Measurements from ENCODE around the gene ATP6V0E2.
"Not testable (repeated sequence)": the region's sequence is repeated elsewhere in the genome, so short reads cannot be mapped to it uniquely, and the experiment has no call there.

ATP6V0E2 gene

GRCh38 chr7:149879271-149879743 is 5.5 kb downstream of the ATP6V0E2 start:
- no peak for DNase-seq (ENCODE audit: low read depth in 2 of 2)

GRCh38 chr7:149879766-149880637 is 6.2 kb downstream of the ATP6V0E2 start:
- DNase-seq (ENCODE audit: low read depth in 2 of 2): no peak

- DNase-seq (ENCODE audit: low read depth in 2 of 2): no peak
These were observed 7.0 kb downstream of the ATP6V0E2 start for GRCh38 chr7:149880638-149881311.

DNA sequence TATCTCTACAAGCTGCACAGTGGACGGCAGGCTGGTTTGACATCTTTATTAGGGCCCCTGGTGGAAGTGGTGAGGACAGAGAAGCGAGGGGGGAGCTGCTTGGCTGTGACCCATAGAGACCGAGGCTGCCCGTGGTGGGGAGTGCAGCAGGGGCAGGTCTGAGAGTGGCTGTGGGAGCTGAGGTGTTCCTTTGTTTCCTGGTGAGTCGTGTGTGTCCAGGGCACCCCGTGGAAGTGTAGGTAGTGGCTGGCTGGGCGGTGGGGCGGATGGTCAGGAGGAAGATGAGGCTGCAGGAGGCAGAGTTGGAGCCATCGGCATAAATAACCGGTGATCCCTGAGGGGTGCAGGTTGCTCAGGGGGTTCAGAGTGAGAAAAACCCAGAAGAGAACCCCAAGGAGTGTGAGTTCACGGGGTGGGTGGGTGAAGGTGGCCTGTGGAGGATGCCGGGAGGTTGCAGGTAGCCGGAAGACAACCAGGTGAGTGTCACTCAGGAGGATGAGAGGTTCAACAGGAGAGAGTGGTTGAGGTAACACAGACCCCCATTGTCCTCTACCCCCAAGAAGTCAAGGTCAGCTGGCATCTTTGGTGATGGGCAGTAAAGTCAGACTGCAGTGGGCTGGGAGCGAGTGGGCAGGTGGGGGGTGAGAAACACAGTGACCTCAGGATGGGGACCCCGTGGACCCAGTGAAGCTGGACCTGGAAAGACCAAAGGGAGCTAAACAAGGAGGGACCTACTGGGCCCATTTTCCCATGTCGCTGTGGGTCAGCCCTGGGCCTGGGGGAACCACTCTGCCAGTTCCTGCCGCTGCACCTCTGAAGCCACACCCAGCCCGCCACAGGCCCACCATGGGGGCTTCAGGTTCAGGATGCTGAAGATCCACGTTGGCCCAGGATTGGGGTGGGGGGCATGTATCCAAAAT is 7.8 kb downstream of the ATP6V0E2 start:
- no peak for DNase-seq (ENCODE audit: low read depth in 2 of 2)

DNA sequence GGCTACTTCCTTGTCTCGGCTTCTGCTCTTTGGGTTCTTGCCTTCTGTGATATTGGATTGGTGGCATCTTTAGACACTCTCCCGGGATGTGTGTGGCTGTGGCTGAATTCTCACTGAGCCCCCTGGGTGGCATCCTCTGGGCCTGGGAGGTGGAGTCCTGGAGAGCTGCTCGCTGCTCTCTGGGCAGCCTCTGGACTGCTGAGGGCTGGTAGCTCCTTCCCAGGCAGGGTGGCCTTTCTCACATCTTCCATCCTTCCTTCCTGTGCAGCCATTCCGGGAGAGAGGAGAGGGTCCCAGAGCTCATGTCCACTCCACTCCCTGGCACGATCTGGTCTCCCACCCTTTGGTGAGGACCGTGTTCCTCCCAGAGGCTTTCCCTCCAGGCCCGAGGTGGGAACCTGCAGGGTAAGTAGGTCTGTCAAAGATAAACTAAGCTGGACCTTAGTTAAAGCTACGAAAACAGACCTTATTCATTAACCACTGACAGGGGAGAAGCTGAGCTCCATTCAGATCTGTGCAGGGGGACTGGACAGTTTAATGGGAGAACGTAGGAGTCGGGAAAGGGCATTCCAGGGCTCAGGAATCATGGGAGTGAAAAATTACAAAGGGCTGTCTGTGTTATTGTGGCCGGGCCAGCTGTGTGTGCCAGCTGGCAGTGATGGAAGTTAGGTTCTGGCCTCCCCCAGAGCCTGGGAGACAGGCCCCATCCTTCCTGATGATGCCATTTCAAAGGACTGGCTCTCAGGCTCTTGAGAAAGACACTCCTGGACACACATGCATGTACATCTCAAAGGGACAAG is 8.7 kb downstream of the ATP6V0E2 start:
- no peak for DNase-seq (ENCODE audit: low read depth in 2 of 2)

- DNase-seq (ENCODE audit: low read depth in 2 of 2): no peak
These were observed 9.3 kb downstream of the ATP6V0E2 start for GRCh38 chr7:149883048-149883438.

- DNase-seq (ENCODE audit: low read depth in 2 of 2): no peak
These were observed 9.7 kb downstream of the ATP6V0E2 start for GRCh38 chr7:149883452-149883861.

DNA sequence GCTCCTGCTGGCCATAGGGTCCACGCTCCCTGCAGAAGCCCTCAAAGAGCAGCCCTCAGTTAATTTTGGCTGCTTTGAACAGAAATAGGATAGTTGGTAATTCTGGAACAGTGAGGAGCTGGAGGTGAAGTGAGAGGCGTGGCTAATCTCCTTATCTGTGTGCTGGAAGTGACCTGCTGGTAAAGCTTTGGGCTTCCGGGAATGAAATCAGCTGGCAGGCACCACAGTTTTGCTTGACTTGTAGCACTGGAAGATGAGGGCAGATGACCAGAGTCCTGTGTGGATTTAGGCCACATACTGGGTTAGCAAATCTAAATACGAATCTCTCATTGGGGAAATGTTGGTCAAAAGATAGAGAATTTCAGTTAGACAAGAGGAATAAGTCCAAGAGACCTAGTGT is 10.2 kb downstream of the ATP6V0E2 start:
- no peak for DNase-seq (ENCODE audit: low read depth in 2 of 2)

DNA sequence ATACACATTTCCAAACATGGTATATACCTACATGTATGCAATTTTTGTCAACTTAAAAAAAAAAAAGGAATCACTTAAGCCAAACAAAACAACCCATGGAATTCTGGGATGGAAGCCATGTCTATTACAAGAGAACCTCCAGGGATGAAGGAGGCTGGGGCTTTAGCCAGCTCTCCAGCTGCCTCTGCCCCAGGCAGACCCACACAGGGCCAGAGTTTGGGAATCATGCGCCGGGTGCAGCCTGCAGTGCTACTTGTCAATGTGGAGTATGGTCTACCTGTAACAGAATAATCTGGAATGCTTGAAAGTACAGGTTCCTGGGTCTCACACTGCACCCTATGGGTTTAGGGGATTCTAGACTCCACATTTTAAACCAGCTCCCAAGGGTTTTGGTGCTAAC is 10.8 kb downstream of the ATP6V0E2 start:
- DNase-seq (ENCODE audit: low read depth in 2 of 2): no peak

DNA sequence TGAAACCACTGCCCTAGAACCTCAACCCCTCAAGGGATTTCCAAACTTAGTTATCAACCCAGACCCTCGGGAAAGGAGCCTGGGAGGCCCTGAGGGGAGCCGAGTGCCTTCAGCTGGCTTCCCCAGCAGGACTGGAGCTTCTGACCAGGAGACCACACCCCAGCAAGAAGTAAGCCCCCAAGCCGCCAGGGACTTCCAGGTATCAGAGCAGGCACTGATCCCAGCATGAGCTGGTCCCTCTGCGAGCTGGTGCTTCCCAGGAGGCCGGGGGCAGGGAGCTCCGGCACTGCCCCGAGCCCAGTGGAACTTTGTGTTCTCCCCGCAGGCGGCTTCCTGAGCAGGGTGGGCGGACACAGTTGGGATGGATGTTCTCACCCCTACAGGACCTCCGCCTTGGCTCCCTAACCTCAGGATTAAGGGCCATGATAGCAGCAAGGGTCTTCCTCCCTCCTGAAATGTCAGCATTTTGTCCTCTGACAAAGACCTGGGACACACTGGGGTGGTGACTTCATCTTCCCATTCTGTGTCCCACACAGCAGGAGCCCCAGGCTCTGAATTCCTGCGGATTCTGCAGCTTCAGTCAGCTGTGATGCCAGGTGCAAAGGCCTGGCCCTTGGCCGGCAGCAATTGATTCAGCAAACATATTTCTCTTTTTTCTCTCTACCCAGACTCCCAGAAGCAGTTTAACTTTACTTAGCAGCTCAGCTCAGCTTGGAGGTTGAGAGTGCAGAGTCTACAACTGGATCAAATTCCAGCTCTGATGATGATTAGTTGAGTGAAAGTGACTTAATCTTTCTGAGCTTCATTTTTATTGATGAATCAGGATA is 11.6 kb downstream of the ATP6V0E2 start:
- no peak for DNase-seq (ENCODE audit: low read depth in 2 of 2)

GRCh38 chr7:149886018-149886415 is 12.2 kb downstream of the ATP6V0E2 start:
- DNase-seq (ENCODE audit: low read depth in 2 of 2): no peak

GRCh38 chr7:149887311-149887710 is 13.5 kb downstream of the ATP6V0E2 start:
- DNase-seq (ENCODE audit: low read depth in 2 of 2): no peak

- not testable (repeated sequence) for DNase-seq (ENCODE audit: low read depth in 2 of 2)
These were observed 16.9 kb downstream of the ATP6V0E2 start for GRCh38 chr7:149890715-149891114.

- DNase-seq (ENCODE audit: low read depth in 2 of 2): not testable (repeated sequence)
These were observed 21.2 kb downstream of the ATP6V0E2 start for GRCh38 chr7:149894957-149895356.

DNA sequence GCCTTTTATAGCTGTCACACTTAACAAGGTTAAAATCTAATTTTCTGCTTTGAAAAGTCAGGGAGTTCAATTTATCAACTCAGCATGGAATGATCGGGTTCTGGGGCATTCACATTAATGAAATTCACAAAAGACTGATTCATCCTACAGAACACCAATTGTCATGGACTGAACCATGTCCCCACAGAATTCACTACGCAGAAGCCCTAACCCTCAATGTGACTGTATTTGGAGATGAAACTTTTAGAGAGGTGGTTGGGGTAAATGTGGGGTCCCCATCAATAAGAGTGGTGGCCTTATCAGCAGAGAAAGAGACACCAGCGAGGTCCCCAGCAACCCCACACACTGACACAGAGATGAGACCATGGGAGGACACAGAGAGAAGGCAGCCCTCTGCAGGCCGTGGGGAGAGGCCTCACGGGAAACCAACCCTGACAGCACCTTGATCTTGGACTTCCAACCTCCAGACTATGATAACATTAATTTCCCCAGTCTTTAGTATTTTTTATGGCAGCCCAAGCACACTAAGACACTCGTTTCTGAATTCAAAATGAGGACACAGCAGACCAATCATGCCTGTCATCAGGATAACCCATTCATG is 34.1 kb downstream of the ATP6V0E2 start:
- not testable (repeated sequence) for DNase-seq (ENCODE audit: low read depth in 2 of 2)

DNA sequence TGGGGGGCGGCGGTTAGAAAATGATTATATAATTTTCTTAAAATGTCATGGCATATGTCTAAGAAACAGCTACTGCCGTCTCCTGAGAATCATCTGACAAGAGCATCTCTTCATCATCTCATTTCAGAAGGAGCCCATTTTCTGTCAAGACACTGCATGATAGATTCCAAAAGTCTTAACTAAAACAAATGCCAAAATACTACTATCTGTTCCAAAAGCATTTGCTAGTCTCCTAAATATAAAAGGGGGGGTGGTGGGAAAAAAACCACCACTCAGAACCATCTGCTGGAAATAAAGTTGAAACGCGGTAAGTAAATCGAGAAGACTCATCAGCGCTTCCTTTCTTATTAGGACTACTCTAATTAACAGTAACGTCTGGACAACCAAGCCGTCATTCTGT is 36.5 kb downstream of the ATP6V0E2 start:
- not testable (repeated sequence) for DNase-seq (ENCODE audit: low read depth in 2 of 2)

DNA sequence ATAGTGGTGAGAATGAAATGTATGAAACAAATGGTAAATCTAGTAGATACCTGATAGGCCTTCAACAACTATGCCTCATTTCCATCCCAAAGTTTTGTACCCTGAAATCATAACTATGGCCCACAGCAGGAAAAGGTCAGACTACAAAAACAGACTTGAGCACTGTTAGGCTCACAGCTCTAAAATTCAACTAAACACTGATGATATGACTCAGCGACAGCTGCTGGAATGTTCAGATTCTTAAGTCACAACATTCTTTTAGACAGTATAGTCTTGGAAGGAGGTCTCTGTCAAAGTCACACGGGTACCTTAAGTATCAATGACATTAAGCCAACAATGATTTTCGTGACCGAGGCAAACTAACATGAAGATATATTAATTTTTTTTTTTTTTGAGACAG is 38.4 kb downstream of the ATP6V0E2 start:
- not testable (repeated sequence) for DNase-seq (ENCODE audit: low read depth in 2 of 2)

DNA sequence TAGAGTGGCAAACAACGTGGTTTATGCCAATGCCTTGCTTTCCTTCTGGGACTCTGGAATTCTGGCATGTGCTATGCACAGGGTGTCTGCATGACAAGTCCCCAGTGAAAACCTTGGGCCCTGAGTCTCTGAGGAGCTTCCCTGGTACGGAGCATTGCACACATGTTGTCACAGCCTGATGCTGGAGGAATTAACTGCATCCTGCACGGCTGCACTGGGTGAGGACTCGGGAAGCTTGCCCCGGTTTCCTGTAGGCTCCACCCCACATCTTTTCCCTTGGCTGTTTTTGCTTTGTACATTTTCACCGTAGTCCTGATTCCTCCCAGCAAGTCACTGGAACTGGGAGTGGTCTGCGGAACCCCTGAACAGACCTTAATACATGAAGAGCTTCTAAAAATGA is 52.6 kb downstream of the ATP6V0E2 start:
- not testable (repeated sequence) for DNase-seq (ENCODE audit: low read depth in 2 of 2)
